ENCODE measurements around the gene LRRIQ3. TPM values are rescaled to one million over a fixed set of nuclear protein-coding genes. Genes with fewer than 3 reads are reported as not detected.
"Not testable (repeated sequence)": the region's sequence is repeated elsewhere in the genome, so short reads cannot be mapped to it uniquely, and the experiment has no call there.

LRRIQ3 gene
- total and polyA plus RNA-seq, 3 donors from 2014 or later = 12.6 to 36.2 (median 23.1) TPM

- intact Hi-C loops (cut with DNase I; ENCODE audit: low total_unique reads) = no loop called here
- Histone ChIP-seq H3K27ac (no peak overlapping the region), H3K4me3 (no peak overlapping the region), H3K27me3 (no peaks in the 10 kb centered on the region), H3K36me3 (ENCODE audit: low read depth, missing control alignments) (no peaks in the 10 kb centered on the region), H3K4me1 (no peaks in the 10 kb centered on the region), H3K9me3 (no peaks in the 10 kb centered on the region)
- TF ChIP-seq CTCF (IDR thresholded peaks at IDR 0.05) = no peak
- no peak for TF ChIP-seq POLR2A (IDR thresholded peaks at IDR 0.05)
- WGBS, 2 donors = 84 to 85% methylated on average over 5 of the region's 5 CpGs
- no peak for DNase-seq
Observed at GRCh38 chr1:74162333-74162732, 35.6 kb downstream of the LRRIQ3 start.

GRCh38 chr1:74161497-74161896 is 36.5 kb downstream of the LRRIQ3 start:
- Histone ChIP-seq H3K36me3 (ENCODE audit: low read depth, missing control alignments) (no peaks in the 10 kb centered on the region), H3K4me3 (no peak overlapping the region), H3K4me1 (no peaks in the 10 kb centered on the region), H3K27me3 (no peaks in the 10 kb centered on the region), H3K27ac (no peak overlapping the region), H3K9me3 (no peaks in the 10 kb centered on the region)
- intact Hi-C loops (cut with DNase I; ENCODE audit: low total_unique reads) = no loop called here
- TF ChIP-seq CTCF (IDR thresholded peaks at IDR 0.05) = no peak
- no peak for TF ChIP-seq POLR2A (IDR thresholded peaks at IDR 0.05)
- no peak for DNase-seq

- H3K36me3 ChIP-seq (ENCODE audit: low read depth, missing control alignments) = no peaks in the 10 kb centered on the region
- H3K9me3 ChIP-seq = no peaks in the 10 kb centered on the region
- TF ChIP-seq CTCF (IDR thresholded peaks at IDR 0.05) (no peak), POLR2A (IDR thresholded peaks at IDR 0.05) (no peak)
- DNase-seq = no peak
- no peak overlapping the region for H3K27ac ChIP-seq
- intact Hi-C loops (cut with DNase I; ENCODE audit: low total_unique reads) = no loop called here
- WGBS, 2 donors = 91 to 95% methylated on average over 2 of the region's 2 CpGs
- no peaks in the 10 kb centered on the region for H3K27me3 ChIP-seq
- H3K4me3 ChIP-seq = no peak overlapping the region
- no peaks in the 10 kb centered on the region for H3K4me1 ChIP-seq
Observed at GRCh38 chr1:74160046-74160445, 37.9 kb downstream of the LRRIQ3 start.

- no peak for DNase-seq
- no peaks in the 10 kb centered on the region for H3K9me3 ChIP-seq
- 89 to 93% methylated on average over 4 of the region's 4 CpGs for WGBS, 2 donors
- H3K36me3 ChIP-seq (ENCODE audit: low read depth, missing control alignments) = no peaks in the 10 kb centered on the region
- no peak overlapping the region for H3K27ac ChIP-seq
- H3K27me3 ChIP-seq = no peaks in the 10 kb centered on the region
- TF ChIP-seq POLR2A (IDR thresholded peaks at IDR 0.05) (no peak), CTCF (IDR thresholded peaks at IDR 0.05) (no peak)
- intact Hi-C loops (cut with DNase I; ENCODE audit: low total_unique reads) = no loop called here
- H3K4me3 ChIP-seq = no peak overlapping the region
- H3K4me1 ChIP-seq = no peaks in the 10 kb centered on the region
Observed at GRCh38 chr1:74145086-74145485, 52.9 kb downstream of the LRRIQ3 start.

GRCh38 chr1:74117370-74117769 is 80.6 kb downstream of the LRRIQ3 start:
- H3K27ac ChIP-seq; intact Hi-C loops (cut with DNase I; ENCODE audit: low total_unique reads); H3K9me3 ChIP-seq; H3K4me3 ChIP-seq; H3K4me1 ChIP-seq; H3K27me3 ChIP-seq; DNase-seq; H3K36me3 ChIP-seq (ENCODE audit: low read depth, missing control alignments): not testable (repeated sequence)
- WGBS, 2 donors = 88 to 100% methylated on average over 4 of the region's 4 CpGs

Data from testis (tissue), 3 donors.